ENCODE data around the gene UBA52.
"Not testable (repeated sequence)": the region's sequence is repeated elsewhere in the genome, so short reads cannot be mapped to it uniquely, and the experiment has no call there.

The UBA52 gene

DNA sequence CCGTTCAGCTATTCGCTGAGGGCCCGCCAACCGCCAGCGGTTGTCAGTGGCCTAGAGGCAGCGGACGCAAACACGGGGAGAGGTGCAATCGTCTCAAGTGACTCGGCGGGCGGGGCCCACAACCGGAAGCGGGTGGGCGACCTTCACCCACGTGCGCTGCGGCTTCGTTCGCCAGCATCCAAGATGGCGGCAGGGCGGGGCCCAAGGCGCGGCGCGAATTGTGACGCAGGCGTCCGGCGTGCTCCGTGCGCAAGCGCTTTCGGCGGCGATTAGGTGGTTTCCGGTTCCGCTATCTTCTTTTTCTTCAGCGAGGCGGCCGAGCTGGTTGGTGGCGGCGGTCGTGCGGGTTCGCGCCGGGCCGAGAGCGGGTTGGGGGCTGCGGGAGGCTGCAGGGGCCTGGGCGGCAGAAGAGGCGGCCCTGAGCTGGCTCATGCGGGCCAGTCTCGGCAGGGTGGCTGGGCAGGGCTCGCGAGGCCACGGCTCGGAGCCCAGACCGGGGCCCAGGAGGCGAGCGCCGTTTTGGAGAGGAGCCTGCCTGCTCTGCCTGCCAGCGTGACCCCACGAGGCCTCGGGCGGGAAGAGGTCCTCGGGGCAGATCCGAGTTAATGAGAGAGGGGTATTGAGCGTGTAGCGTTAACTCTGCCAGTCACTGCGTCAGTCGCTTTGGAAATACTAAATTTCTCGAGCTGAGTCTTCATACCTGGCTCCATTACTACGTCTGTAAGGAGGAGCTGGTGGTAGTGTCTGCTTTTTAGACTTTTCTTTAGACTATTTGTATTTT, at the start of gene UBA52:
Gene UBA52 (plus strand): TSS at position 294 of the 781 bp plus-strand sequence. CDS start 1,444 bp downstream, outside the sequence.
- DNase-seq: peak; percentile 98

DNA sequence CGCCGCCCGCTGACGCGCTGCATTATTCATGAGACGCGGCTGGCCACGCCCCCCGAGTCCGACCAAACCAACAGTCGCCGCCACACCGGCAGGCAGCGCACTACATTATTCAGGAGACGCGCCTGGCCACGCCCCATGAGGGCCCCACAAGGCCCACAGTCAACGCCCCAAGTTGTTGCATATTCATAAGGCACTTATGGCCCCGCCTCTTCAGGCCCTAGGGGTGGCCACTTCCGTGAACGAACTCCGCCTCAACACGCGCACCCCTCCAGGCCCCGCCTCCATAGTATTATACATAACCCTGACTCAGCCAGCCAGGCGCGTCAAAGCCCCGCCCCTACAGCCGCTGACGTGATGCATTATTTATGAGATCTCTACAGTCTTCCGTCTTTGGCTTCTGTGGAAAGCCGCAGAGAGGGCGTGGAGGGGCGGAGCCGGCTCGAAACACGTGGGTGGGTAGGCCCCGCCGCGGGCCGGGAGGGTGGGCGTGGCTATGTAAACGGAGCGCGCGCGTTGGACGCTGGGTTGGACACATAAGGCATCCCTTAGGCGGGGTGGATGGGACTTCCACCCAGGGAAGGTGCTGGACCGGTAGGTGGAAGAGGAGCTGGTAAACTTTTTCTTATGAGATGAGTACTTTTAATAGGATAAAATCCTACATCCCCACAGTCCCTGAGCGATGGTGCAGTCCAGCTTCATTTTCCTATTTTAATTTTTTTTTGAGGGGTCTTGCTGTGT, 49.4 kb upstream of the UBA52 start:
- peak; percentile 100 for DNase-seq

DNA sequence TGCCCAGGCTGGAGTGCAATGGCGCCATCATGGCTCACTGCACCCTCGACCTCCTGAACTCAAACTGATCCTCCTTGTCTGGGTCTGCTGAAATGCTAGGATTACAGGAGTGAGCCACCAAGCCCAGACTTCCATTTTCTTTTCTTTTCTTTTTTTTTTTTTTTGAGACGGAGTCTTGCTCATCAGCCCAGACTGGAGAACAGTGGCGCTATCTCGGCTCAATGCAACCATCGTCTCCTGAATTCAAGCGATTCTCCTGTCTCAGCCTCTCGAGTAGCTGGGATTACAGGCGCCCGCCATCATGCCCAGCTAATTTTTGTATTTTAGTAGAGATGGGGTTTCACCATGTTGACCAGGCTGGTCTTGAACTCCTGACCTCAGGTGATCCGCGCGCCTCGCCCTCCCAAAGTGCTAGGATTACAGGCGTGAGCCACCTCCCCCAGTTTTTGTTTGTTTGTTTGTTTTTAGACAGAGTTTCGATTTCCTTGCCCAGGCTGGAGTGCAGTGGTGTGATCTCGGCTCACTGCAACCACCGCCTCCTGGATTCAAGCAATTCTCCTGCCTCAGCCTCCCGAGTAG, 48.7 kb upstream of the UBA52 start:
- not testable (repeated sequence) for DNase-seq

DNA sequence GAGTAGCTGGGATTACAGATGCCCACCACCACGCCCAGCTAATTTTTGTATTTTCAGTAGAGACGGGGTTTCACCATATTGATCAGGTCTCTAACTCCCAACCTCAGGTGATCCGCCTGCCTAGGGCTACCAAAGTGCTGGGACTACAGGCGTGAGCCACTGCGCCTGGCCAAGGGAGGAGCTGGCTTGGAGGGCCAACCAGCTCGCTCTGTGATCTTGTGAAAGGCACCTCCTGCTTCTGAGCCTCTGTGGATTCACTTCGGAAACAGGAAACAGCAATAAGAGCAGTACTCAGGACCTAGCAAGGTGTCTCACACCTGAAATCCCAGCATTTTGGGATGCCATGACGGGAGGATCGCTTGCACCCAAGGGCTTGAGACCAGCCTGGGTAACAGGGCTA, 47.8 kb upstream of the UBA52 start:
- no peak for DNase-seq

DNA sequence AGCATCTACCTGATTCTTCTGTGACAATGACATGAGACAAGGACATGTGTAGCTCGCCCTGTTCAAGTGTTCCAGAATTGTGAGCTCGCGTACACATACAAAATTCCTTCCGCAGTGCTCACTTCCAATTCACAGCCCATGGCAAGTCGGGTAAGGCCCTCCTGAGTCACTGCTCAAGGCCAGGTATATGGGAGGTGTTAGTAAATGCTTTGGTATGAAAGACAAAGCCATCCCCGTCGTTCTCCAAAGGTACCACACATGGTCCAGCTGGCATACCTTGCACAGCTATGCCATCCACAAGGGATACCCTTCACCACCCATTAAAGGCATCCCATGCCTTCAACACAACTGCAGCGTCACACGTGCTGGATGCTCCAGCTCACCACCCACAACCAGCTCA, 45.3 kb upstream of the UBA52 start:
- no peak for DNase-seq

DNA sequence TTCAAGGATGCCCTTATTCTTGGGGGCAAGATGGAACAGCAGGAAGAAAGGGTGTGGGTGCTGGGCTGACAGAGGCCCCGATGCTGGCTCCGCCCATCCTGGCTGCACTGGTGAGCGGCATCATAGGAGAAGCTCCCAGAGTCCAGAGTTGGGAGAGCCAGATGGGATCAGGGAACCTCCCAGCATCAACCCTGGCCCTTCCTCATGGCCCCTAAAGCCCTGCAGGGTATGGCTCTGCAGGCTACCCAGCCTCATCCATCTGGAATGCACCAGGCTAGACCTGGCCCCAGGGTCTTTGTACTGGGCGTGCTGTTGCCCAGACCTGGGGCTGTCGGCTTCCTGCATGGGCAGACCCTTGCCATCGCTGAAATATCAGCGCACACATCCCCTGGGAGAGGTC, 41.9 kb upstream of the UBA52 start:
- no peak for DNase-seq

DNA sequence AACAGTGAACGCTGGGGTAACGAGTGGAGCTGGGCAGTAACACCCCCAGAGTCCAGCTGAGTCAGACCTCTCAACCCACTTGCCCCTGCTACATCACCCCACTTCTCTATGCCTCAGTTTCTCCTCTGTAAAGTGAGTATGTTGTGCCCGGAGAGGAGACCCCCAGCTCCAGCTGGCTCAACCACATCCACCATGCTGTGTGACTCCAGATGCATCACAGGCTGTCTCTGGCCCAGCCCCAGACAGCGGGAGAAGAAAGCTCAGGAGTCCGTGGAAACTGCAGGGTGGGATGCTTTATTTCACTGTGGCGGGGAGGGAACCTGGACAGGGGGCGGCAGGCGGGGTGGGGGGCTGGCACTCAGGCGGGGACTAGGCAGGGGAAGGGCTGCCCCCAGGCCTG, 40.2 kb upstream of the UBA52 start:
- DNase-seq: no peak

DNA sequence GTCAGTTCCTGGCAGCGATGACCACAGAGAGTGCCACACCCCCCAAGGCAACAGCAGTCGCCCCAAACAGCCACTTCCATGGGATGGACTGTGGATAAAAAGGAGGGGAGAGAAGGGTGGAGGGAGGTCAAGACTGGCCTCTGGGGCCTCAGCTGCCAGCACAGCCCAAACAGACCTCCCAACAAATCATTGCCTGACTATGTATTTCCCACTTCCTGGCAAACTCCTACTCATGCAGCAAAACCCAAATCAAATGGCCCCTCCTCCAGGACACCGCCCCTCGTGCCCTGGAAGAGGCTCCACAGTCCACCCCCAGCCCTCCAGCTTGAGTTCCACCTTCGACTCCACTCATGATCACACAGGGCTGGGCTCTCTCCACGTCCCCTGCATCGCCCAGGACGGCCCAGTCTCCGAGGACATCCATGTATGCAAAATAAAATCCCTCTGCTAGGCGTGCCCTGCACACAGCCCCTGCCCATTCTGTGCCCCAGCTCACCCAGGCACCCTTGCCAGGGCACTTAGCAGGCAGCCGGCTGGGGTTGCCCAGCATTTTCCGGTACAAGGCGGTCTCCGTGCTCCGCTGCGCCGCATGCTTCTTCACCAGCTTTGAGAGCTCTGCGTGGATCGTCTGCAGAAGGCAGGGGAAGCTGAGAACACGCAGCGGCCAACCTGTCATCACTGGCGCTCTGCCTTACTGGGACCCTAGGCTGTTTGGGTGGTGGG, 39.3 kb upstream of the UBA52 start:
- no peak for DNase-seq

DNA sequence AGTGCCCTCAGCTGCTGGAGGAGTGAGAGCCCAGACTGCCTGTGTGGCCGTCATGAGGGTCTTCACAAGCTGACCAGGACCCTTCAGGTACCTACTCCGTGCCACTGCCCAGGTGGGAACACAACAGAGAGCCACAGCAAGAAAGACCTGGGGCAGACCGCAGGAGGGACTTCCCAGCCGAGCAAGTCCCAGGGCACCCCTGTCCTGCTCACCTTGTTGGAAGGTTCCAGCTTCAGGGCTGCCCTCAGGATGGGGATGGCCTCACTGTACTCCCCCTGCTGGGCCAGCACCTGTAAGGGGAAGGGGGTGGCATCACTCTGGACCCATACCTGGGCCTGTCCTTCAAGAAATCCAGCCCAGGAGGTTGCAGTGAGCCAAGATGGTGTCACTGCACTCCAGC, 38.6 kb upstream of the UBA52 start:
- DNase-seq: no peak

DNA sequence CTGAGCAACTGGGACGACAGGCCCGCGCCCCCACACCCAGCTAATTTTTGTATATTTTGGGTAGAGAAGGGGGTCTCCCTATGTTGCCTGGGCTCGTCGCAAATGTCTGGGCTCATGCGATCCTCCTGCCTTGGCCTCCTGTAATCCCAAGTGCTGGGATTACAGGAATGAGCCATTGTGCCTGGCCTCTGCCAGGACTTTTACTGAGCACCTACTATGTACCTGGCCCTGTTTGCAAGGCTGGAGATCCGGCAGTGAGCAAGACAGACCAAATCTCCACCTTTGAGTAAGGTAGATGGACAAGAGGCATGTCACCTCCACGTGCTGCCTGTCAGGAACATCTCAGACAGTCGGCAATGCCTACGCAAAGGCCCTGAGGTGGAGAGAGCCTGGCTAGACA, 35.2 kb upstream of the UBA52 start:
- no peak for DNase-seq

DNA sequence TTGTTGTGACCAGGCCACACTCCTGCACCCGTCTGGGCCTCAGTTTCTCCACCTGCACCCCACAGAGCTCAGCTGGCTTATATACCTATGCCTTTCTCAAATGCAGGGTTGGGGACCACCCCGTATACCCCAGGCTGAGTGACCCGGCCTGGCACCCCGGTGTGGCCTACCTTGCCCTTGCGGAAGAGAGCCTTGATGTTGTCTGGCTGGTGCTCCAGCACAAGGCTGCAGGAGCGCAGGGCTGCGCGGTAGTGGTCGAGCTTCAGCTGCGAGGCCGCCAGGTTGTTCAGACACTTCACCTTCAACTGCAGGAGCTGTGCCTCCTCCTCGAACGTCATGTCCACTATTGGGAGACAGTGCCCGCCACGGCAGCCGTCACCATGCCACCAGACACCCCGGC, 34.2 kb upstream of the UBA52 start:
- DNase-seq: no peak

DNA sequence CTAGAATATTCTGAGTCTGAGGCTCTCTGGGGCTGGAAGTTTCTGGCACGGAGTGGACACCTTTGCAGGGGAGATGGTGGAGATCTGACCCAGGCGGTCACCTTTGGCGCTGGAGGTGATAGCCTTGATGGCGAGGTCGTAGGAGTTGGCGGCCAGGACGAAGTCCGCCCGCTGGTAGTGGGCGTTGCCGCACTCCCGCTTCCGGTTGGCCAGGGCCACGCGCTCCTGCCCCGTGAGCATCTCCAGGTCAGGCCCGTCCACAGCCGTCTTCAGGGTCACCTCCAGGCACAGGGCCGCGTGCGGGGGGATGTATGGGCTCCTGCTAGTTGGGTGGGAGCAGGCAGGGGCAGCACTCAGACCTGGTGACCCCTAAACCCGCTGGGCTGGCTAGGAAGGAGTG, 33.5 kb upstream of the UBA52 start:
- DNase-seq: no peak

DNA sequence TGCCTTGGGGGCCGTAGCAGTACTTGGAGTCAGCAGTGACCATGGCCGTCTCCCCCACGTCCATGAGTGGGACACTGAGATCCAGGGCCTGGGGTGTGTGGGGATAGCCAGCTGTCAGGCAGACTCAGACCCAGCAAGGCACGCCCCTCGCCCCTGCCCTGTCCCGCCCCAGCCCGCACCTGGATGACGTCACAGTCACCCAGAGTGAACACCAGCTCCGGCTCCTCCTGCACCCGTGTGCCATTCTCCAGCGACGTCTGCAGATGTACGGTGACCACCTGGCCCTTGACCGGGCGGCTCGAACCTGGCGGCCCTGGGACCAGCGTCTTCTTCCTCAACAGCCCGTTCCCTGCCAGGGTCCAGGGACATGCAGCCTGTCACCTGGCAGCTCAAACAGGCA, 32.3 kb upstream of the UBA52 start:
- DNase-seq: no peak

DNA sequence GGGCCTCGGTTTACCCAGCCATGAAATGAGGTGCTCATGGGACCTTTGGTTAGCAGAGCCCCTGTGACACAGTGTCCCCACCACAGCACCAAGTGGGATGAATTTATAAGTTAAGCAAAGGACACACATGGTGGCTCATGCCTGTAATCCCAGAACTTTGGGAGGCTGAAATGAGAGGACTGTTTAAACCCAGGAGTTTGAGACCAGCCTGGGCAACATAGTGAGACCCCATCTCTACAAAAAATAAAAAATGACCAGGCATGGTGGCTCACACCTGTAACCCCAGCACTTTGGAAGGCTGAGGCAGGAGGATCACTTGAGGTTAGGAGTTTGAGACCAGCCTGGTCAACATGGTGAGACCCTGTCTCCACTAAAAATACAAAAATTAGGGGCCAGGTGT, 31.5 kb upstream of the UBA52 start:
- DNase-seq: not testable (repeated sequence)

DNA sequence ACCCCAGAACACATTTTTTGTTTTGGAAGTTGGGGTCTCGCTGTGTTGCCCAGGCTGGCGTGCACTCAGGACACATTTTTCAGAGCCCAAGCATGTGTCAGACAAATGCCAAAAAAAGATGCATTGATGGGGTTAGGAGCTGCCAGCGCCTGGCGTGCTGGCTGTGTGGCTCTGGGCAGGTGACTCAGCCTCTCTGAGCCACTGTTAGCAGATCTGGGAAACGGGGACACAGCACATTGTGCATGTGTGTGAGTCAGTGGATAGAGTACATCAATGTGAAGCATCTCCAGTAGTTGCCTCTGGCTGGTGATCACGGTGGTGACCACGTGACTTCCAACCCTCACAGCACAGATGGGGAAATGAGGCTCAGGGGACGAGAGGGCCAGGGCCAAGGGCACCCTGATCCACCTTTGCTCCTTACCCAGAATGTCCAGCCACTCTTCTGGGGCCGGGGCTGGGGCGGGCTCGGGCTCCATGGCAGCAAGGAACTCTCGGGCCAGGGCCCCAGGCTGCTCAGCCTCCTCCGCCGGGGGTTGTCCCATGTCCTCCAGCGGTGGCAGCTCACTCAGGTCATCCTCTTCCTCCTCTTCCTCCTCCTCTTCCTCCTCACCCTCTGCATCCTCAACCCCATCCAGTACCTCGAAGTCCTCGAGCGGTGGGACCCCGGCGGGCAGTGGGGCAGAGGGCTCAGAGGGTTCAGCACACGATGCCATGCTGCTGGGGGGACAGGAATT, 30.2 kb upstream of the UBA52 start:
- DNase-seq: no peak

DNA sequence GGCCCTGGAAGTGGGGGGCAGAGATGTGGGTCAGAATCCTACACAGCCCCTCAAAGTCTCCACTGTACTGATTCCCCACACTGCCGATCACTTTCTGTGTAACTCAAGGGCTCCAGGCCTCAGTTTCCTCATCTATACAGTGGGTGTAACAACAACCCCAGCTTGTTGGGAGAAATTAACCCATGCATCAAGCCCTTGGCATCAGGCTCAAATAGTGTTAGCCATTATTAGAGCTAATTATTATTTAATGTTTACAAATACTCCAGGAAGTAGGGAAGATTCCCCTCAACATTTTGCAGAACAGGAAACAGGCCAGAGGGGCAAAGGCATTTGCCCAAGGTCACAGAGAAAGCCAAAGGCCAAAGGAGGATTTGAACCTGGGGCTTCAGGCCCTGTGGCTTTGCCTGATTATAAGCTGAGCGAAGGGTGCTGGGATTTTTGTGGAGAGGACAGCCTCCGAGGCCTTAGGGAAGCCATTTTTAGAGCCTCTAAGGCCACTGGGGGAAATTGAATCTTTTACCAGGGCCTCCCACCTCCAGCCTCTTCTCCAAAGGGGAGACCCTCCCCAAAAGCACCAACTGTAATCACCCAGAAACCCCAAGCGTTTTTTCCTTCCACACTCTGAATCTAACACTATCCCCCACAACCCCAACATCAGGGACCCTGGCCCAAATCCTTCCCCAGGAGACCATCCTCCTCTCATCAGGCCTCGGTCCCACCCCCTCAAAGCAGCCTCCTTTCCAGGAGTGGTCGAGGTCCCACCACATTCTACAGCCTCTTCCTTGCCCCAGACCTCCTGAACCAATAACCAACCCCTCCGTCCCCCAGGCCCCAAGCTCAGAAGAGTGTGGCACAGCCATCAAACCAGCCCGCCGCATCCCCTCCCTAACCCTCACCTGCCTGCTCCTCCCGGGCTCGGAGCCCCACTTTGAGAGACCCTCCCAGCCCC, 29.4 kb upstream of the UBA52 start:
- no peak for DNase-seq

DNA sequence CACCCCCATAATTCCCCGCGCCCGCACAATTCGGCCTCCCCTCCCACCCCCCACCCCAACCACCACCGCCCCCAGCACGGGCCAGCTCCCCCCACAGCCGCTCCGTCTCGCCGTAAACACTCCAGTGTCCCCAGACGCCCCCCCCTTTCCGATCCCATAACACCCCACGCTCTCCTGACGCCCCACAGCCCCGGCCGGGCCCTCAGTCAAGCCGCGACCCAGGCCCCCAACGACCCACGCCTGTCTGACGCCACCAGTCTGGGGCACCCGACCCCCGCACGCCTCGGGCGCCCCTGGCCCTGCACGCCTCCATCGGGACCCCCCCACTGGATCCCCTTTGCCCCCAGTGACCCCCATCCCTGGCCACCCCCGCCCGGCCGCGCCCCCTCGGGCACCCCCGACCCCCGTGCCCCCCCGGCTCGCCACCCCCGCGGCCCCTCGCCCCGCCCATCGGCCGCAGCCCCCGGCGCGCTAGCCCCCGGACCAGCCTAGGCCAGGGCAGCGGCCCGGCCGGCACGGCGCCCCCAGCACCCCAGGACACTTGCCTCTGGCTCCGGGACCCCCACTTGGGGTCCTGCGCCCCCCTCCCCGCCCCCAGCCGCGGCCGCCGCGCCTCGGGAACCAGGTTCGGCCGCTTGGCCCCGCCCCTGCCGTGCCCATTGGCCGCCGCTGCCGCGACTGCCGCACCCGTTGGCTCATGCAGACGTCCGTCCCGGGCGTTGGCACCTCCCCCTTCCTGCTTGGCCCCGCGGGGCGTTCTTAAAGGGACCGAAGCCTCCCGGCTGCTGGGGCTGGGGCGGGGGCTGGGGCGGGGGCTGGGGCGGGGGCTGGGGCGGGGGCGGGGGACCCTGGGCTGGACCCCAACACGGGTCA, 28.5 kb upstream of the UBA52 start, which contains the start of gene FKBP8:
Gene FKBP8 (minus strand): TSS at position 633 of the 873 bp plus-strand sequence. CDS start 1,603 bp downstream, outside the sequence.
- peak; percentile 68 for DNase-seq

DNA sequence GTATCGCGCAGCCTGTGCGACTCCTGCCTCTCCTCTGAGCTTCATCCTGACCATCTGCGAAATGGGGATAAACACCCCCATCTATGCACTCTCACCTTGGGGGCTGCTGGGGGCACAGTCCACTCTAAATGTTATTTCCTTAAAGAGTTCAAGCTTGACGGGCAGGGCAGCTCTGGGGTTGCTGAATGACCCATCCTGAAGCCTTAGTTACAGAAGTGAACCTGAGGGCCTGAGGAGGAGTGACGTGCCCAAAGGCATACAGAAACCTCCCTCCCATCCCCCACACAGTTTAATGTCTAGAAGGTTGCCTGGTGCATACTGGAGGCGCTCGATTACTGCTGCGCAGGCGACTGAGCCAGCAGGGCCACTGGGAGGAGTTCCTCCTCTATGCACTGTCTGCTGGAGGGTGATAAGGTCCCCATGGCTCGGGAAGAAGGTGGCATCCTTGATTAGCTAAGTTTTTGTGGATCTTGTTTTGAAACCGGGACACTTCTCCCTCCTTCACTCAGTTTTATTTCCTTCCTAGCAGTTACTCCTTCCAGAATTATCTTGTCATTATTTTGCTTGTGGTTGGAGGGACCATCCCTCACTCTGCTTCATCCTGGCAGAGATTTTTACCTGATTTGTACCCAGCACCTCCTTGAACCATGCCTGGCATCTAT, 27.7 kb upstream of the UBA52 start:
- DNase-seq: peak; percentile 53

DNA sequence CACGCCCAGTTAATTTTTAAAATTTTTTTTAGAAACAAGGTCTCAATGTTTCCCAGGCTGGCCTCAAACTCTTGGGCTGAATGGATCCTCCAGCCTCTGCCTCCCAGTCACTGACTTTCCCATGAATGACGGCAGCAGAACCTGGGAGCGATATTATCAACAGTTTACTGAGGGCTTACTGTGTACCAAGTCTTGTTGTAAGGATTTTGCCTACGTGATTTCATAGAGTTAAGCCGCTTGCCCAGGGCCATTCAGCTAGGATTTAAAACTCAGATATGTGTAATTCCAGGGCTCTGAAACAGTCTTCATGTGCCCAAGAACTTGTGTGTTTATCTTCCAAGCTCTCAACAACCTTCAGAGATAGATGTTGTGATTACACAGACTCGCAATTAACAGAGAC, 20.0 kb upstream of the UBA52 start:
- no peak for DNase-seq

Measured in KG1 (cell line).